Small intestine (tissue), 7 donors: Measurements from ENCODE around the gene PTBP1. TPM values are rescaled to one million over a fixed set of nuclear protein-coding genes. Genes with fewer than 3 reads are reported as not detected.

Experiments used
- DNase-seq, 2 donors: peaks; one replicate each; pipeline versions ENCODE4 v3.0.0 to v3.0.0-alpha.2; 2013
- FAIRE-seq: peaks from 2 replicates; lab custom pipeline; 2012; peaks lifted over from hg19 to GRCh38; lab: Jason Lieb, UNC
- H3K27ac ChIP-seq, 3 donors: one replicate each; pipeline ENCODE4 v1.5.1; 2013; ENCODE audit warnings: low read length in 2 of 3, mild to moderate bottlenecking in 2 of 3, control low read depth in 1 of 3, inconsistent platforms in 1 of 3, low read depth in 1 of 3, moderate library complexity in 1 of 3
- H3K27me3 ChIP-seq, 3 donors: one replicate each; pipeline ENCODE4 v1.6.1; 2013; ENCODE audit warnings: low read length in 3 of 3, inconsistent platforms in 1 of 3; ENCODE audit not compliant: control insufficient read depth in 3 of 3, insufficient read depth in 3 of 3
- H3K36me3 ChIP-seq, 3 donors: one replicate each; pipeline ENCODE4 v1.6.1; 2013; ENCODE audit warnings: low read length in 3 of 3, inconsistent platforms in 1 of 3, low read depth in 1 of 3, mild to moderate bottlenecking in 1 of 3, moderate library complexity in 1 of 3; ENCODE audit not compliant: control insufficient read depth in 3 of 3, insufficient read depth in 2 of 3
- H3K4me1 ChIP-seq, 3 donors: one replicate each; pipeline ENCODE4 v1.6.1; 2013; ENCODE audit warnings: low read length in 2 of 3, inconsistent platforms in 1 of 3, low read depth in 1 of 3, mild to moderate bottlenecking in 1 of 3, moderate library complexity in 1 of 3; ENCODE audit not compliant: control insufficient read depth in 3 of 3, insufficient read depth in 2 of 3
- H3K4me3 ChIP-seq, 3 donors: one replicate each; pipeline ENCODE4 v1.5.1; 2013; ENCODE audit warnings: low read length in 3 of 3, control low read depth in 1 of 3, inconsistent platforms in 1 of 3, low read depth in 1 of 3, mild to moderate bottlenecking in 1 of 3, moderate library complexity in 1 of 3
- H3K9me3 ChIP-seq, 2 donors: one replicate each; pipeline ENCODE4 v1.6.1; 2013; ENCODE audit warnings: low read depth in 1 of 2, low read length in 1 of 2; ENCODE audit not compliant: control insufficient read depth in 2 of 2, insufficient read depth in 1 of 2
- WGBS, 3 donors: extraction: QIAGEN DNeasy Blood & Tissue Kit; methylation state at CpG; one replicate each; pipeline ENCODE4 v1.1.7; 2013; 5-methylcytosine and 5-hydroxymethylcytosine counted together
- polyA plus RNA-seq, 4 donors: library from polyadenylated mRNA; stranded (reverse) in 3 of 4; unstranded in 1 of 4; fragments of 200-250 nt in 3 of 4; fragments of 120-200 nt in 1 of 4; gene quantifications; one replicate each; pipeline versions ENCODE4 v1.2.1 to v1.2.3, GENCODE V29; 2013
- donor health status: healthy with polysubstance abuse.
- donor health status: control.
- donor health status: control.
- donor health status: Bipolar disorder and iron deficiency.
- donor health status: healthy.

Gene PTBP1
- polyA plus RNA-seq, 4 donors, result 109 to 257 (median 140) TPM

GRCh38 chr19:802498-803098 lies 5.3 kb downstream of the PTBP1 start:
- peaks cover 23 to 93% (median 35%) of the 10 kb centered on the region in 3 donors for H3K36me3 ChIP-seq
- DNase-seq (peak in 1 of 2 donors; percentile 25), FAIRE-seq (no peak)
- H3K4me3 ChIP-seq, result peak overlapping the region in 1 of 3 donors; percentile 65
- H3K9me3 ChIP-seq, result no peaks in the 10 kb centered on the region
- no peaks in the 10 kb centered on the region for H3K27me3 ChIP-seq
- H3K27ac ChIP-seq, result peak overlapping the region in 1 of 3 donors; percentile 77
- H3K4me1 ChIP-seq, result peaks cover 8 to 43% (median 13%) of the 10 kb centered on the region in 3 donors
- WGBS, 3 donors, result 55 to 65% (median 64%) methylated on average over 28 of the region's 28 CpGs

- peaks cover 28 to 97% (median 39%) of the 10 kb centered on the region in 3 donors for H3K36me3 ChIP-seq
- DNase-seq, result no peak
- H3K27ac ChIP-seq, result no peak overlapping the region
- H3K4me1 ChIP-seq, result peaks cover 8 to 43% (median 13%) of the 10 kb centered on the region in 3 donors
- no peaks in the 10 kb centered on the region for H3K9me3 ChIP-seq
- H3K27me3 ChIP-seq, result no peaks in the 10 kb centered on the region
- WGBS, 3 donors, result 80 to 83% (median 81%) methylated on average over 17 of the region's 17 CpGs
- FAIRE-seq, result no peak
- H3K4me3 ChIP-seq, result no peak overlapping the region
Measured at GRCh38 chr19:803099-803561, 5.9 kb downstream of the PTBP1 start.

- 82 to 83% (median 82%) methylated on average over 31 of the region's 31 CpGs for WGBS, 3 donors
- H3K36me3 ChIP-seq, result peaks cover 33 to 97% (median 46%) of the 10 kb centered on the region in 3 donors
- no peaks in the 10 kb centered on the region for H3K27me3 ChIP-seq
- peaks cover 8 to 43% (median 13%) of the 10 kb centered on the region in 3 donors for H3K4me1 ChIP-seq
- FAIRE-seq (no peak), DNase-seq (peak in 1 of 2 donors; percentile 8)
- H3K9me3 ChIP-seq, result no peaks in the 10 kb centered on the region
- H3K4me3 ChIP-seq, result no peak overlapping the region
- H3K27ac ChIP-seq, result no peak overlapping the region
Measured at GRCh38 chr19:803686-804418, 6.6 kb downstream of the PTBP1 start.

DNA sequence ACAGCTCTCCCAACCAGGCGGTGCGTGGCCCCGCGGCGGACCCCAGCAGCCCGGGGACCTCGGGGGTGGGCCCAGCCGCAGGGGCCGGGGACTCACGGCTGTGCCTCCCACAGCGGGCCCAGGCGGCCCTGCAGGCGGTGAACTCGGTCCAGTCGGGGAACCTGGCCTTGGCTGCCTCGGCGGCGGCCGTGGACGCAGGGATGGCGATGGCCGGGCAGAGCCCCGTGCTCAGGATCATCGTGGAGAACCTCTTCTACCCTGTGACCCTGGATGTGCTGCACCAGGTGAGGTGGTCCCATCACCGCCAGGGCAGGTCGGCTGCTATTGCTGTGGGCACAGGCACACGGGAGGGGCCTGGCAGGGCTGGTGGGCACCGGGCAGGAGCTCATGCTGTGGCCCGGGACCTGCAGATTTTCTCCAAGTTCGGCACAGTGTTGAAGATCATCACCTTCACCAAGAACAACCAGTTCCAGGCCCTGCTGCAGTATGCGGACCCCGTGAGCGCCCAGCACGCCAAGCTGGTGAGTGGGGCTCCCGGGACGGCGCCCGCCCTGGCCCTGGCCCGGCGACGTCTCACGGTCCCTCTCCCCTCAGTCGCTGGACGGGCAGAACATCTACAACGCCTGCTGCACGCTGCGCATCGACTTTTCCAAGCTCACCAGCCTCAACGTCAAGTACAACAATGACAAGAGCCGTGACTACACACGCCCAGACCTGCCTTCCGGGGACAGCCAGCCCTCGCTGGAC lies 7.3 kb downstream of the PTBP1 start:
- no peaks in the 10 kb centered on the region for H3K9me3 ChIP-seq
- FAIRE-seq, result no peak
- H3K27ac ChIP-seq, result no peak overlapping the region
- H3K4me3 ChIP-seq, result no peak overlapping the region
- WGBS, 3 donors, result 92 to 93% (median 92%) methylated on average over 50 to 53 of the region's 53 CpGs
- peaks cover 33 to 97% (median 46%) of the 10 kb centered on the region in 3 donors for H3K36me3 ChIP-seq
- H3K27me3 ChIP-seq, result no peaks in the 10 kb centered on the region
- peaks cover 8 to 36% (median 9%) of the 10 kb centered on the region in 3 donors for H3K4me1 ChIP-seq
- DNase-seq, result peak in 1 of 2 donors; percentile 4

GRCh38 chr19:805166-805551 lies 7.9 kb downstream of the PTBP1 start:
- Histone ChIP-seq H3K4me1 (peaks cover 7 to 31% (median 8%) of the 10 kb centered on the region in 3 donors), H3K27me3 (no peaks in the 10 kb centered on the region), H3K27ac (no peak overlapping the region), H3K4me3 (no peak overlapping the region), H3K36me3 (peaks cover 34 to 97% (median 50%) of the 10 kb centered on the region in 3 donors), H3K9me3 (no peaks in the 10 kb centered on the region)
- 90 to 92% (median 91%) methylated on average over 31 to 33 of the region's 33 CpGs for WGBS, 3 donors
- DNase-seq, result no peak
- FAIRE-seq, result no peak

- Histone ChIP-seq H3K27ac (no peak overlapping the region), H3K4me1 (peaks cover 3 to 24% (median 3%) of the 10 kb centered on the region in 3 donors), H3K27me3 (no peaks in the 10 kb centered on the region), H3K4me3 (no peak overlapping the region), H3K9me3 (no peaks in the 10 kb centered on the region), H3K36me3 (peaks cover 41 to 97% (median 57%) of the 10 kb centered on the region in 3 donors)
- WGBS, 3 donors, result 93 to 94% (median 93%) methylated on average over 66 to 93 of the region's 93 CpGs
- FAIRE-seq (no peak), DNase-seq (no peak)
Measured at GRCh38 chr19:805600-806550, 8.6 kb downstream of the PTBP1 start.

DNA sequence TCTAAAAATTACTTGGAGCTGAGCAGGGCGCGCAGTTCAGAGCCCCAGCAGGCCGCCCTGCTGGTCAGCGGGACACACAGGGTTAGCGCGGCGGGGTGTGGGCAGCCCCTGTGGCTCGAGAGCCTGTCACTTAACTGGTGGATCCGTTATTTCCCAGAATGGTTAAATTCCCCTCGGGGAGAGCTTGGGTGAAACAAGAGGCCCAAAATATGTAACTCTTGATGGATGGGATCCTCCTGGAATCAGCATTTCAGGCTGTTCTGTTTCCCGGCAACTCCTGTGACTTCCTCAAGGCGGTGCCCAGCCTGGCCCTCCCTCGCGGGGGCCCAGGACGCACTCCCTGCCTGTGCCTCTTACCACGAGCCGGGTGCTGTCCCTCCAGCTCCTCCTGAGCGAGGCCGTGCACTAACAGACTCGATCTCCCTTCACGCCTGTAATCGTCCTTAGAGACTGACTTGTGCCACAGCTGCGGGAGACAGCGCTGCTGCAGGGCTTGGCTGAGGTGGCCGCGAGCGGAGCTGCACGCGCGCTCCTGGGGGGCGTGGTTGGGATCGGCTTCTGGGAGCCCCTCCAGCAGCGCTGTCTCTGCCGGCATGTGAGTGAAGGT lies 9.7 kb downstream of the PTBP1 start:
- H3K9me3 ChIP-seq, result peaks cover 0 to 1% of the 10 kb centered on the region in 2 donors
- no peak for DNase-seq

More for the DNA sequence above, 9.7 kb downstream of the PTBP1 start:
- FAIRE-seq, result no peak
- Histone ChIP-seq H3K27me3 (no peaks in the 10 kb centered on the region), H3K36me3 (peaks cover 47 to 97% (median 61%) of the 10 kb centered on the region in 3 donors), H3K4me1 (peaks cover 0 to 13% (median 3%) of the 10 kb centered on the region in 3 donors), H3K27ac (no peak overlapping the region), H3K4me3 (no peak overlapping the region)
- WGBS, 3 donors, result 86 to 90% (median 90%) methylated on average over 33 to 34 of the region's 34 CpGs
